C4-2B (cell line): ENCODE results near the gene LCP2.

Source experiments
- H3K27ac ChIP-seq: fragments of 450-650 bp; 2 replicates; pipeline ENCODE4 v1.5.1; 2017
- ZFX ChIP-seq: fragments of 450-650 bp; IDR thresholded peaks from 2 replicates; pipeline ENCODE4 v1.6.1; 2017
- TF ChIP-seq, protein P1 (sequence below): fragments of 450-650 bp; conservative IDR thresholded peaks from 2 replicates; pipeline ENCODE4 v1.5.1; 2017; ENCODE audit warnings: mild to moderate bottlenecking

Gene LCP2

DNA sequence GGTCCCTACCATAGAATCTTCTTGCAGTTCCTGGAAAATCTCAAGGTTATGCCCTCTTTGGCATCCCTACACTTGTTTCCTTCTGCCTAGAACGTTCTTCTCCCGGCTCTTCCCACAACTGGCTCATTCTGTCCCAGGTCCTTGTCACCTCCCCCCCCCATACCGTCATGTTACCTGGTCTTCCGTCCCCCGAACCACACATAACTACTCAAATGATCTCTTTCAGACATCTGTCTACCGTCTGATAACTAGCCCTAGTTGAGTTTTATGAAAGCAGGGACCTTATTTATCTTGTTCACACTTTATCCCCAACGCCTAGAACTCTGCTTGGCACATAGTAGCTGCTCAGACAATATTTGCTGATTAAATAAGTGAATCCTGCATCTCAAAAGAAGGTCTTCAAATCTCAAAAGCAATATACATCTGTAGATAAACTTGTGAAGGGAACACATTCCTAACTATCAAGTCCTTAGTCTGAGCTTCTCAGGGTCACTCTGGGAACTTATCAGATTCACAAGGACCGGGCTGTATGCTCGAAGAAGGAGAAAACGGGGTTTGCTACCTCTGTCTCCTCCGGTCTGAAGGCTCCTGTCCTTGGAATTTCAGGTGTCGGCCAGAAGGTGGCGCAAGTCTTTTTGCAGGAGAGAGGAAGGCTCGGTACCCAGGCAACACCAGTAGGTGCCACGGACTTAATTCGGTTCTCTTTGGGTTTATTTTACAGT is 30.0 kb downstream of the LCP2 start:
- no peak overlapping the region for H3K27ac ChIP-seq
- TF ChIP-seq ZFX = no peak
- TF ChIP-seq, protein P1, sequence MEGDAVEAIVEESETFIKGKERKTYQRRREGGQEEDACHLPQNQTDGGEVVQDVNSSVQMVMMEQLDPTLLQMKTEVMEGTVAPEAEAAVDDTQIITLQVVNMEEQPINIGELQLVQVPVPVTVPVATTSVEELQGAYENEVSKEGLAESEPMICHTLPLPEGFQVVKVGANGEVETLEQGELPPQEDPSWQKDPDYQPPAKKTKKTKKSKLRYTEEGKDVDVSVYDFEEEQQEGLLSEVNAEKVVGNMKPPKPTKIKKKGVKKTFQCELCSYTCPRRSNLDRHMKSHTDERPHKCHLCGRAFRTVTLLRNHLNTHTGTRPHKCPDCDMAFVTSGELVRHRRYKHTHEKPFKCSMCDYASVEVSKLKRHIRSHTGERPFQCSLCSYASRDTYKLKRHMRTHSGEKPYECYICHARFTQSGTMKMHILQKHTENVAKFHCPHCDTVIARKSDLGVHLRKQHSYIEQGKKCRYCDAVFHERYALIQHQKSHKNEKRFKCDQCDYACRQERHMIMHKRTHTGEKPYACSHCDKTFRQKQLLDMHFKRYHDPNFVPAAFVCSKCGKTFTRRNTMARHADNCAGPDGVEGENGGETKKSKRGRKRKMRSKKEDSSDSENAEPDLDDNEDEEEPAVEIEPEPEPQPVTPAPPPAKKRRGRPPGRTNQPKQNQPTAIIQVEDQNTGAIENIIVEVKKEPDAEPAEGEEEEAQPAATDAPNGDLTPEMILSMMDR = peak; percentile 93

DNA sequence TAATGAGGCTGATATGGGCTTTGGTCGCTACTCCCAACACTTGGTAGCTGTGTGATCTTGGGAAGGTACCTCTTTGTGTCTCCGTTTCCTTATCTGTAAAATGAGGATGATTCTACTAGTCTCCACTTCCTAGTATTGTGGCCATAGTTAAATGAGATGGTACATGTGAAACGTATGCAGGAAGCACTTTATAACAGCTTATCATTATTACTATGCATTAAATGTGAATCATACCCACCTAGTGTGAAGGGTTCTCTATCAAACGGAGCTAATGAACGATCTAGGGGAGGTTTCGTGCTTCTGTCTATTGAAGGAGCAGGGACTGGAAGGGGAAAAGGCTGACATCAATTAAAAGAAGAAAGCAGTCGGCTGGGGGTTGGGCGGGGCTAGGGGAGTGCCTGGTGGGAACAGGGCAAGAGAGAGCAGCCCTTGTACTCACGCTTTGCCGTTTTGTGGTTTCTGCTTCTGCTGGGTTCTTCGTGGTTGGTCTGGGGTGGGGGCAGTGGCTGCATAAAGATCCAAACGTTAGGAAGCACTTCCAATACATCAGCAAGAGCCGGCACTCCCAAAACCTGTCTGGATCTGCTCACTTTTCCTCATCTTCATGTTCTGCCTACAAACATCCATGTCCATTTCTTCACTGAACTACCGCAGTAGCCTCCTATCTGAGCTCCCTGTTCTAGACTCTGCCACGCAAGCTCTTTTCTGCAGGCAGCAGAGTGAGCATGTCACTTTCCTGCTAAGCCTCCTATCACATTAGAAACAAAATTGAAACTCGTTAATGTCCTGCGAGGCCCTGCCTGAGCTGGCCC is 30.8 kb downstream of the LCP2 start:
- H3K27ac ChIP-seq = no peak overlapping the region
- TF ChIP-seq ZFX = no peak
- TF ChIP-seq, protein P1 = no peak

DNA sequence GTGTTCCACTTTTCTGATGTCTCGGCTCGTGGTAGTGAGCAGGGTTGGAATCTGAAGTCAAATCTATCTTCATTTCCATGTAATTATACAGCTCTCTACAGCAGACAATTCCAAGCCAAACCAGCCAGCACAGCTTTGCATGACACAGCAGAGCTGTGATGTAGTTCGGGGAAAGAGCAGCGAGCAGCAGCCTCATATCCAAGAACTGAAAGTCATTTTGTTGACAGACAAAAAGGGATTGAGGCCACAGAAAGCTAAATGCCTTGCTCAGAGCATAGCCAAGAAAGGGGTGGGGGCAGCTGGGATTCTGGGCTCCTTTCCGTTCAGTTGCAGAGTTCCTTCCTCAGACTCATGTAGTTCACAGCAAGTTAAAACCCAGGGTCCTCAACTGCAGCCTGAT is 32.1 kb downstream of the LCP2 start:
- no peak for TF ChIP-seq ZFX
- TF ChIP-seq, protein P1 = no peak
- no peak overlapping the region for H3K27ac ChIP-seq

DNA sequence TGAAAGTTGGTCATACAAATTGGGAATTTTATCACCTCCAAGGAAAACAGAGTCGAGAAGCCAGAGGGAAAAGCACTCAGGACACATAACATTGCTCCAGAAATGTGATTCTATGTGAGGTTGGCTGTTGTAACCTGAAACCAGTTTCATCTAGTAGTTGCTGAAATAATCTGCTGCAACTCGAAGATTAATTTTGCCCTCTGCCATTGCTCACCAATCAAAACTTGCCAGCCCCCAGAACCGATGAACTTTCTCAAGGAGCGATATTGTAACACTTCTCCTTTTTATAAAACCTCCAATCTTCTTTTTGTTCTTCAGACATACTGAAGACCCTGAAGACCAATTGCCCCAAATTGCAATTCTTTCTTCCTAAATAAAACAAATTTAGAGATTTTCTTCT is 33.7 kb downstream of the LCP2 start:
- H3K27ac ChIP-seq = no peak overlapping the region
- TF ChIP-seq, protein P1 = no peak

DNA sequence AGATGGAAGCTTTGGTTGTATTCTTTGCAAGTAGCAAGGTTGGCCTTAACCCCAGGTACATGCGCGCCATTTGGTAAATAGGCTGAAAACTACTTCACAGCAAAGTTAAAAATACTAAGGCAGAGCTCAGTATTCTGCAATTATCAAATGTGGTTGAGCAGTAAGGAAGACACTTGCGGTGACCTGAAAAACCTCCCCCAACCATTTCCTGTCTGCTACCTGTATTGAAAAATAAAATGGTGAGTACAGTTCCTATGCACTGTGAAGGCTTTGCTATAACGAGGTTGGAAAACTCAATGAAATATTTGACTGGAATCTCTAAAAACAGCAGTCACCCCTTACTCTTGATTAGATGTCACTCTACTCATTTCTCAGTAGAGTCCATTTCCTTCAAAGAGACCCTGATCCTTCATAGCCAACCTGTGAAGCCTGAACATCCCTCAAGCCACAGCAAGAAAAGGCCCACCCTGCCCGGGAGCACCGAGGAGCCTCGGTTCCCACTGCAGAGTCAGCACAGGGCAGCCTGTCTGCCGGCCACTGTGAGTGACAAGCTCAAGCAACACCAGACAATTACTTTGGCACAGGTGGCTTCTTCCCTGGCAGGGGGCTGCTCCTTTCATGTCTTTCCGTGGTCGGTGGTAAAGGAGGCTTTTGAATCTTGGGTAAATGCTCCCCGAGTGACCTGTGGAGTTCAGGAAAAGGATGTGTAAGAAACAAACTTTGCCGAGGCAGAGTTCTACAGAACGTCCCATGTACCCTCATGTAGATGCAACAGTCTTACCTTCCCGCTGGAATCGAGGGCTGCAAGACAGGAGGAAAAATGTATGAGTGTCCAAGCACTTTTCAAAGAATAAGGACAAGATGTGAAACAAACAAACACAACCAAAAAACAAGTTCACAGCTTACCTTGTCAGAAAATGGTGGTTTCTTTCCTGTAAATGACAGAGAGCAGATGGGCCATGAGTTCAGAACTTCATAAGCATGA is 35.2 kb downstream of the LCP2 start:
- no peak overlapping the region for H3K27ac ChIP-seq
- TF ChIP-seq, protein P1 = no peak
- no peak for TF ChIP-seq ZFX

DNA sequence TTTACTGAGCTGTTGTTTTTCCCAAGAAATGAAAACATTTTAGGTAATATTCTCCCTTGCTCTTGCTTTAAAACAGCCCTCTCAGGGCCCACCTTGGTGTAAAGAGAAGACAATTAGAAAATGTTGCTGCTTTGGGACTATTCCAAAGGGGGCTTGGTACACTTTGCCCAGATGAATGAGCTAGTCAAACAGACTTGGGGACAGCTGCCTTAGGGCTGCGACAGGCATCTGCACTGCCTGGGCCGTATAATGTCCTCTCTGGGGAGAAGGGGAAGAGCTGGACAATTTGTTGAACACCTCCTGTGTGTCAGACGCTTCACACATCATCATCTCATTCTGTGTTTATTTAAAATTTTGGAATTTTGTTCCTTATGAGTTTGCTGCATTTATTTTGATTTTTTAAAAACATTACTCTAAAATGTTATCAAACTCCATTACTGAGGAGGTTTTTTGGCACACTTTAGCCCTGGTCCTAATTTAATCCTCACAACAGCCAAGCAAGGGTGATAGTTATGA is 36.0 kb downstream of the LCP2 start:
- TF ChIP-seq ZFX = no peak
- TF ChIP-seq, protein P1 = no peak
- H3K27ac ChIP-seq = no peak overlapping the region
